ENCODE results near the gene FADS2. TPM values are rescaled to one million over a fixed set of nuclear protein-coding genes. Genes with fewer than 3 reads are reported as not detected.

The FADS2 gene
- total and polyA plus RNA-seq, 10 of the 15 experiments (the other 5 are each of a cell fraction or from before 2014, with no cell fraction given), result 3.3 to 313 (median 149) TPM

GRCh38 chr11:61871158-61871597 is 43.1 kb downstream of the FADS2 start:
- intact Hi-C loops (cut with micrococcal nuclease; ENCODE audit: unreplicated experiment) (loop anchor here (2.0 to 5.0 kb wide), 2 partner anchors 74 to 76 kb away; no protein-coding TSS in a partner anchor), in situ Hi-C loops (cut with MboI) (no loop called here)
- ChIA-PET RAD21 (ENCODE audit: unreplicated experiment) (interaction anchor here (0.6 to 3.3 kb wide), 8 partner anchors 10 to 874 kb away, joined by 3 to 19 read pairs (median 8); no protein-coding TSS in a partner anchor), SMC1A (ENCODE audit: uncharacterized antibody, unreplicated experiment) (interaction anchor here (0.6 to 2.4 kb wide), 7 partner anchors 11 to 237 kb away, joined by 3 to 13 read pairs (median 9); no protein-coding TSS in a partner anchor), CTCF (interaction anchor here (0.6 to 5.3 kb wide), 13 partner anchors 10 to 292 kb away, joined by 3 to 49 read pairs (median 6); partner anchors contain the start of gene FADS2), POLR2A (interaction anchor here (1.2 kb wide), 1 partner anchor 78 kb away, joined by 3 read pairs; the partner anchor contains the start of gene FEN1)
- Histone ChIP-seq H3K79me2 (ENCODE audit: control insufficient read depth, insufficient read depth, low read length) (no peaks in the 10 kb centered on the region), H2AFZ (ENCODE audit: control insufficient read depth, low read depth, low read length) (no peak overlapping the region), H3K4me1 (ENCODE audit: control insufficient read depth, insufficient read depth, low read length) (no peaks in the 10 kb centered on the region), H3K9ac (ENCODE audit: control insufficient read depth, insufficient read depth, low read length) (no peak overlapping the region), H4K20me1 (ENCODE audit: control insufficient read depth, insufficient read depth) (no peaks in the 10 kb centered on the region), H3K27ac (ENCODE audit: control insufficient read depth, insufficient read depth) (no peak overlapping the region), H3K4me3 (no peak overlapping the region), H3K4me2 (ENCODE audit: control insufficient read depth, insufficient read depth) (peak overlapping the region; percentile 46; the same call in 1 of the 2 replicates), H3K36me3 (ENCODE audit: control insufficient read depth in 2 of 2, insufficient read depth in 2 of 2, low read length in 1 of 2) (no peaks in the 10 kb centered on the region), H3K9me3 (replicated peaks; ENCODE audit: control insufficient read depth, insufficient read depth, low read length) (no peaks in the 10 kb centered on the region), H3K27me3 (replicated peaks in 1 of 2; ENCODE audit: control insufficient read depth in 2 of 2, insufficient read depth in 2 of 2, low read length in 1 of 2) (no peaks in the 10 kb centered on the region; a peak in 1 of 4 replicates)
- FAIRE-seq (no peak), ATAC-seq (peak; percentile 93), DNase-seq (ENCODE audit: low read depth, low spot score) (no peak)
- TF ChIP-seq POU2F2 (IDR thresholded peaks at IDR 0.05; ENCODE audit: borderline replicate concordance, low read depth, low read length), result 0 out of 3 replicates have a peak, but pooled peaks have one; percentile 33
- TF ChIP-seq TCF3 (IDR thresholded peaks at IDR 0.05; ENCODE audit: borderline replicate concordance, insufficient read depth, low read depth, low read length), result 0 out of 2 replicates have a peak, but pooled peaks have one; percentile 41
- peak in 1 of 2 experiments; percentile 16; a peak in 1 of 4 replicates for TF ChIP-seq BHLHE40 (IDR thresholded peaks at IDR 0.05; ENCODE audit: borderline replicate concordance in 1 of 2, low read depth in 2 of 2, low read length in 1 of 2)
- TF ChIP-seq ZNF24 (IDR thresholded peaks at IDR 0.05), result no peak
- peak; percentile 48; the same call in 1 of the 2 replicates for TF ChIP-seq YY1 (IDR thresholded peaks at IDR 0.05; ENCODE audit: low read depth, low read length)
- TF ChIP-seq, protein P1, sequence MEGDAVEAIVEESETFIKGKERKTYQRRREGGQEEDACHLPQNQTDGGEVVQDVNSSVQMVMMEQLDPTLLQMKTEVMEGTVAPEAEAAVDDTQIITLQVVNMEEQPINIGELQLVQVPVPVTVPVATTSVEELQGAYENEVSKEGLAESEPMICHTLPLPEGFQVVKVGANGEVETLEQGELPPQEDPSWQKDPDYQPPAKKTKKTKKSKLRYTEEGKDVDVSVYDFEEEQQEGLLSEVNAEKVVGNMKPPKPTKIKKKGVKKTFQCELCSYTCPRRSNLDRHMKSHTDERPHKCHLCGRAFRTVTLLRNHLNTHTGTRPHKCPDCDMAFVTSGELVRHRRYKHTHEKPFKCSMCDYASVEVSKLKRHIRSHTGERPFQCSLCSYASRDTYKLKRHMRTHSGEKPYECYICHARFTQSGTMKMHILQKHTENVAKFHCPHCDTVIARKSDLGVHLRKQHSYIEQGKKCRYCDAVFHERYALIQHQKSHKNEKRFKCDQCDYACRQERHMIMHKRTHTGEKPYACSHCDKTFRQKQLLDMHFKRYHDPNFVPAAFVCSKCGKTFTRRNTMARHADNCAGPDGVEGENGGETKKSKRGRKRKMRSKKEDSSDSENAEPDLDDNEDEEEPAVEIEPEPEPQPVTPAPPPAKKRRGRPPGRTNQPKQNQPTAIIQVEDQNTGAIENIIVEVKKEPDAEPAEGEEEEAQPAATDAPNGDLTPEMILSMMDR (IDR thresholded peaks at IDR 0.05 in 2 of 3, conservative IDR thresholded peaks at IDR 0.05 in 1 of 3; ENCODE audit: control insufficient read depth in 2 of 3, extremely low read depth in 1 of 3, insufficient read depth in 1 of 3, low read depth in 3 of 3, low read length in 3 of 3), result peak; percentile 85 to 94 (median 91)
- TF ChIP-seq ZNF592 (IDR thresholded peaks at IDR 0.05), result no peak
- peak; percentile 72 for TF ChIP-seq SMC3 (IDR thresholded peaks at IDR 0.05; ENCODE audit: borderline replicate concordance, low read length)
- TF ChIP-seq RAD21 (IDR thresholded peaks at IDR 0.05; ENCODE audit: insufficient read depth, low read depth, low read length), result peak; percentile 82
- TF ChIP-seq ZNF217 (IDR thresholded peaks at IDR 0.05), result no peak
- TF ChIP-seq IKZF1 (conservative IDR thresholded peaks at IDR 0.05), result 0 out of 2 replicates have a peak, but pooled peaks have one; percentile 16
- WGBS (ENCODE audit: insufficient coverage, insufficient replicate concordance, low lambda C conversion rate, missing lambda C conversion rate), result 4% methylated on average over 24 of the region's 24 CpGs
- BruUV-seq (replicated peaks), result no TSS peak

All from GM12878 (cell line).